PC-3 (cell line): ENCODE results near the gene AHNAK2. TPM values are rescaled to one million over a fixed set of nuclear protein-coding genes. Genes with fewer than 3 reads are reported as not detected.
"Not testable (repeated sequence)": the region's sequence is repeated elsewhere in the genome, so short reads cannot be mapped to it uniquely, and the experiment has no call there.

Source experiments
- ATAC-seq: fragments of 200-7000 bp; cut with Tn5 transposase; 2 replicates; pipeline ENCODE4 v1.9.1; 2020; ENCODE audit warnings: mild to moderate bottlenecking, moderate library complexity
- BruUV-seq: library from RNA; stranded (reverse); fragments of 400-500 nt; replicated peaks from 2 replicates; lab custom pipeline; 2021; lab: Mats Ljungman, UMichigan
- CTCF ChIA-PET: fragments of 300-600 bp; sonication (Branson Sonifier 250); formaldehyde crosslinking; loops from one replicate; lab custom pipeline; 2022; ENCODE audit warnings: antibody characterized with exemption; lab: Charles Lee
- POLR2A ChIA-PET: fragments of 300-600 bp; sonication (Branson Sonifier 250); formaldehyde crosslinking; loops from one replicate; lab custom pipeline; 2022; ENCODE audit warnings: antibody characterized with exemption; ENCODE audit not compliant: unreplicated experiment; lab: Charles Lee
- DNase-seq: peaks from one replicate; pipeline ENCODE4 v3.0.0-alpha.2; 2015
- H2AFZ ChIP-seq: fragments of 300-600 bp; sonication (generic); 2 replicates; pipeline ENCODE4 v1.6.0; 2016; ENCODE audit warnings: antibody characterized with exemption, low read length
- H3F3A ChIP-seq: fragments of 300-600 bp; sonication (generic); one replicate; pipeline ENCODE4 v1.6.0; 2017; ENCODE audit warnings: antibody characterized with exemption, low read length, control low read depth, mild to moderate bottlenecking; ENCODE audit not compliant: unreplicated experiment
- H3K27ac ChIP-seq: fragments of 300-600 bp; sonication (generic); 2 replicates; pipeline ENCODE4 v1.5.1; 2016; ENCODE audit warnings: mild to moderate bottlenecking, low read length
- H3K27me3 ChIP-seq: fragments of 300-600 bp; sonication (generic); 2 replicates; pipeline ENCODE4 v1.6.1; 2016; ENCODE audit warnings: low read length, mixed read lengths
- H3K36me3 ChIP-seq: fragments of 300-600 bp; sonication (generic); 2 replicates; pipeline ENCODE4 v1.6.1; 2016; ENCODE audit warnings: low read depth, mixed run types, low read length, mixed read lengths
- H3K4me1 ChIP-seq: fragments of 300-600 bp; sonication (generic); 2 replicates; pipeline ENCODE4 v1.5.1; 2016; ENCODE audit warnings: low read length; ENCODE audit not compliant: insufficient read depth
- H3K4me2 ChIP-seq: fragments of 300-600 bp; sonication (generic); 2 replicates; pipeline ENCODE4 v1.6.0; 2016; ENCODE audit warnings: low read length
- H3K4me3 ChIP-seq: fragments of 300-600 bp; sonication (generic); 2 replicates; pipeline ENCODE4 v1.5.1; 2016; ENCODE audit warnings: mild to moderate bottlenecking, low read length, mixed read lengths
- H3K79me2 ChIP-seq: fragments of 300-600 bp; sonication (generic); 2 replicates; pipeline ENCODE4 v1.6.1; 2017; ENCODE audit warnings: low read length, mixed read lengths
- H3K9ac ChIP-seq: fragments of 300-600 bp; sonication (generic); 2 replicates; pipeline ENCODE4 v1.6.0; 2016; ENCODE audit warnings: mild to moderate bottlenecking, low read length
- H3K9me2 ChIP-seq: fragments of 300-600 bp; sonication (generic); replicated peaks from 2 replicates; pipeline ENCODE4 v1.6.1; 2016; ENCODE audit warnings: mixed run types, low read length, mixed read lengths
- H3K9me3 ChIP-seq: fragments of 300-600 bp; sonication (generic); 2 replicates; pipeline ENCODE4 v1.6.1; 2016; ENCODE audit warnings: low read length, mixed read lengths
- H4K20me1 ChIP-seq: fragments of 300-600 bp; sonication (generic); 2 replicates; pipeline ENCODE4 v1.6.1; 2016; ENCODE audit warnings: low read length, mixed read lengths
- EZH2 ChIP-seq: fragments of 300-600 bp; sonication (generic); IDR thresholded peaks from one replicate; pipeline ENCODE4 v1.6.1; 2017; ENCODE audit warnings: antibody characterized with exemption, mild to moderate bottlenecking, low read length; ENCODE audit not compliant: unreplicated experiment
- EZH2phosphoT487 ChIP-seq: fragments of 300-600 bp; sonication (generic); IDR thresholded peaks from 2 replicates; pipeline ENCODE4 v1.6.1; 2018; ENCODE audit warnings: mild to moderate bottlenecking, antibody characterized with exemption, low read length, borderline replicate concordance
- intact Hi-C: fragments of 100-400 bp; cut with micrococcal nuclease; formaldehyde crosslinking; loops from 2 replicates; pipeline ENCODE4 v1.9.0; 2023
- total RNA-seq: library from RNA; depleted of rRNA; stranded (reverse); fragments of >200 nt; gene quantifications from 2 replicates; pipeline ENCODE4 v1.2.3, GENCODE V29; 2014
- TF ChIP-seq, protein P1 (sequence below): fragments of 300-600 bp; sonication (generic); conservative IDR thresholded peaks from 2 replicates; pipeline ENCODE4 v1.5.1; 2017; ENCODE audit warnings: antibody characterized with exemption, low read depth, mild to moderate bottlenecking, low read length

Gene AHNAK2
- total RNA-seq, 1 experiment from 2014 or later: 25.0 TPM

DNA sequence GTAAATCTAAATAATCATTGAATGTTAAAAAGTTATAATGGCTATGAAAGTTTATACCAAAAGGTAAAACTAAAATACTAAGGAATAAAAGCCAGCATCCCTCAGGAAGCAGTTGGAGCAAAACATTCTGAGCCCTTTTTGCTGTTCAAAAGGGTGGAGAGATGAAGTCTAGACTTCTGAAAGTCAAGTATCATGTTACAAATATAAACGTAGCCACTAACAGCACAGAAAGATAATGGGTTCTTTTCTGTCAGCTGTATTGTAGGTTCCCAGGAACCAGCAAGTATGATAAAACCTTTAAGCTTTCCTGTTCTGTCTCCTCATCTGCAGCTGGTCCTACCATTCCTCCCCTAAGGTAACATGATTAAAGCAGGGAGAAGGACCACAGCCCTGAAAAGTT, 69.9 kb downstream of the AHNAK2 start:
- no peak overlapping the region for H3K4me2 ChIP-seq
- H3K4me3 ChIP-seq: no peak overlapping the region
- H3K27ac ChIP-seq: no peak overlapping the region
- no peaks in the 10 kb centered on the region for H3K36me3 ChIP-seq
- POLR2A ChIA-PET: no interaction called here
- ATAC-seq (peak; percentile 15; the same call in 1 of the 2 replicates), DNase-seq (no peak)
- no peak overlapping the region for H3K9ac ChIP-seq
- H3F3A ChIP-seq: no peaks in the 10 kb centered on the region
- peaks cover 16% of the 10 kb centered on the region; the same call in 1 of the 2 replicates for H3K27me3 ChIP-seq
- H3K9me3 ChIP-seq: no peaks in the 10 kb centered on the region
- no peak overlapping the region for H2AFZ ChIP-seq
- H3K4me1 ChIP-seq: no peaks in the 10 kb centered on the region
- H3K9me2 ChIP-seq: no peaks in the 10 kb centered on the region
- no TSS peak for BruUV-seq
- H3K79me2 ChIP-seq: no peaks in the 10 kb centered on the region
- TF ChIP-seq, protein P1, sequence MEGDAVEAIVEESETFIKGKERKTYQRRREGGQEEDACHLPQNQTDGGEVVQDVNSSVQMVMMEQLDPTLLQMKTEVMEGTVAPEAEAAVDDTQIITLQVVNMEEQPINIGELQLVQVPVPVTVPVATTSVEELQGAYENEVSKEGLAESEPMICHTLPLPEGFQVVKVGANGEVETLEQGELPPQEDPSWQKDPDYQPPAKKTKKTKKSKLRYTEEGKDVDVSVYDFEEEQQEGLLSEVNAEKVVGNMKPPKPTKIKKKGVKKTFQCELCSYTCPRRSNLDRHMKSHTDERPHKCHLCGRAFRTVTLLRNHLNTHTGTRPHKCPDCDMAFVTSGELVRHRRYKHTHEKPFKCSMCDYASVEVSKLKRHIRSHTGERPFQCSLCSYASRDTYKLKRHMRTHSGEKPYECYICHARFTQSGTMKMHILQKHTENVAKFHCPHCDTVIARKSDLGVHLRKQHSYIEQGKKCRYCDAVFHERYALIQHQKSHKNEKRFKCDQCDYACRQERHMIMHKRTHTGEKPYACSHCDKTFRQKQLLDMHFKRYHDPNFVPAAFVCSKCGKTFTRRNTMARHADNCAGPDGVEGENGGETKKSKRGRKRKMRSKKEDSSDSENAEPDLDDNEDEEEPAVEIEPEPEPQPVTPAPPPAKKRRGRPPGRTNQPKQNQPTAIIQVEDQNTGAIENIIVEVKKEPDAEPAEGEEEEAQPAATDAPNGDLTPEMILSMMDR: no peak
- TF ChIP-seq EZH2phosphoT487 (no peak), EZH2 (no peak)
- CTCF ChIA-PET: interaction anchor here (0.6 kb wide), 1 partner anchor 12 kb away, joined by 3 read pairs; no protein-coding TSS in a partner anchor
- H4K20me1 ChIP-seq: no peaks in the 10 kb centered on the region
- intact Hi-C loops: no loop called here

- CTCF ChIA-PET: not testable (repeated sequence)
These were observed 72.6 kb downstream of the AHNAK2 start for GRCh38 chr14:104905579-104905933.

GRCh38 chr14:104904650-104905578, 73.3 kb downstream of the AHNAK2 start:
- CTCF ChIA-PET: not testable (repeated sequence)

More at GRCh38 chr14:104905579-104905933, 72.6 kb downstream of the AHNAK2 start:
- H3K9ac ChIP-seq, H3F3A ChIP-seq, POLR2A ChIA-PET, H3K36me3 ChIP-seq, DNase-seq, H3K79me2 ChIP-seq, H3K9me3 ChIP-seq, BruUV-seq, H3K27ac ChIP-seq, H3K4me3 ChIP-seq, intact Hi-C loops, H3K4me2 ChIP-seq, H3K9me2 ChIP-seq, ATAC-seq, H4K20me1 ChIP-seq, H3K4me1 ChIP-seq, H2AFZ ChIP-seq: not testable (repeated sequence)
- peaks cover 16% of the 10 kb centered on the region; the same call in 1 of the 2 replicates for H3K27me3 ChIP-seq

More at GRCh38 chr14:104904650-104905578, 73.3 kb downstream of the AHNAK2 start:
- POLR2A ChIA-PET, H3K9me2 ChIP-seq, H3K27ac ChIP-seq, ATAC-seq, H2AFZ ChIP-seq, BruUV-seq, H3K36me3 ChIP-seq, H3K4me3 ChIP-seq, H3K4me2 ChIP-seq, DNase-seq, H3K4me1 ChIP-seq, H3K9ac ChIP-seq, H3K9me3 ChIP-seq, H4K20me1 ChIP-seq, intact Hi-C loops, H3K79me2 ChIP-seq, H3F3A ChIP-seq: not testable (repeated sequence)
- peaks cover 16% of the 10 kb centered on the region; the same call in 1 of the 2 replicates for H3K27me3 ChIP-seq
